Esophagus squamous epithelium (tissue), 4 donors: ENCODE measurements around the gene RBM5.

Experiments
- POLR2A ChIP-seq, 4 donors: fragments of 450-650 bp; IDR thresholded peaks; one replicate each; pipeline ENCODE4 v1.6.1; 2017; ENCODE audit warnings: antibody characterized with exemption in 4 of 4, mild to moderate bottlenecking in 4 of 4, moderate library complexity in 3 of 4
- TF ChIP-seq, protein P1 (sequence below), 6 experiments: fragments of 450-650 bp in 4 of 6; fragments of 200-600 bp in 2 of 6; sonication (generic) in 2 of 6; IDR thresholded peaks; one replicate each; pipeline ENCODE4 v1.5.1; 2016 to 2019; ENCODE audit warnings: antibody characterized with exemption in 6 of 6, mild to moderate bottlenecking in 4 of 6, moderate library complexity in 4 of 6

DNA sequence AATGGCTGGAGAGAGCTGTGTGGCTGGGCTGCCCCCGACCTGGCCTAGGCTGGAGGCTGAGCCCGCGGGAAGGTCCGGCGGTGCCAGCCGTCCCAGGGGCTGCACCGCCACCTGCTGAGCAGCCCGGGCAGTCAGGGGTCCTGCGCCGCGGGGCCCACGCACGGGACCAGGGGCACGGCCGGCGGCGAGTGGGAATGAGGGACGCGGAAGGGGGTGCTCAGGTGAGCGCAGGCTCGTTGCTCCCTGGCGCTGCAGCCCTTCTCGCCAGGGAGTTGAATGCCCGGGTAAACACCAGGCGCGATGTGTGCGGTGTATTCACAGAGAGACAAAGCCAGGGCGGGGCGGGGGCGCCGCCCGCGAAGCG, 65.7 kb downstream of the RBM5 start:
- TF ChIP-seq, protein P1, sequence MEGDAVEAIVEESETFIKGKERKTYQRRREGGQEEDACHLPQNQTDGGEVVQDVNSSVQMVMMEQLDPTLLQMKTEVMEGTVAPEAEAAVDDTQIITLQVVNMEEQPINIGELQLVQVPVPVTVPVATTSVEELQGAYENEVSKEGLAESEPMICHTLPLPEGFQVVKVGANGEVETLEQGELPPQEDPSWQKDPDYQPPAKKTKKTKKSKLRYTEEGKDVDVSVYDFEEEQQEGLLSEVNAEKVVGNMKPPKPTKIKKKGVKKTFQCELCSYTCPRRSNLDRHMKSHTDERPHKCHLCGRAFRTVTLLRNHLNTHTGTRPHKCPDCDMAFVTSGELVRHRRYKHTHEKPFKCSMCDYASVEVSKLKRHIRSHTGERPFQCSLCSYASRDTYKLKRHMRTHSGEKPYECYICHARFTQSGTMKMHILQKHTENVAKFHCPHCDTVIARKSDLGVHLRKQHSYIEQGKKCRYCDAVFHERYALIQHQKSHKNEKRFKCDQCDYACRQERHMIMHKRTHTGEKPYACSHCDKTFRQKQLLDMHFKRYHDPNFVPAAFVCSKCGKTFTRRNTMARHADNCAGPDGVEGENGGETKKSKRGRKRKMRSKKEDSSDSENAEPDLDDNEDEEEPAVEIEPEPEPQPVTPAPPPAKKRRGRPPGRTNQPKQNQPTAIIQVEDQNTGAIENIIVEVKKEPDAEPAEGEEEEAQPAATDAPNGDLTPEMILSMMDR (IDR thresholded peaks at IDR 0.05), result peak in 3 of 6 experiments; percentile 31 to 35 (median 32)
- no peak for TF ChIP-seq POLR2A (IDR thresholded peaks at IDR 0.05)
